ENCODE measurements around the gene PDZD2. TPM values are rescaled to one million over a fixed set of nuclear protein-coding genes. Genes with fewer than 3 reads are reported as not detected.
"Not testable (repeated sequence)": the region's sequence is repeated elsewhere in the genome, so short reads cannot be mapped to it uniquely, and the experiment has no call there.

PDZD2 gene
- total RNA-seq, 2 donors from 2014 or later, result 4.5 to 15.7 TPM

DNA sequence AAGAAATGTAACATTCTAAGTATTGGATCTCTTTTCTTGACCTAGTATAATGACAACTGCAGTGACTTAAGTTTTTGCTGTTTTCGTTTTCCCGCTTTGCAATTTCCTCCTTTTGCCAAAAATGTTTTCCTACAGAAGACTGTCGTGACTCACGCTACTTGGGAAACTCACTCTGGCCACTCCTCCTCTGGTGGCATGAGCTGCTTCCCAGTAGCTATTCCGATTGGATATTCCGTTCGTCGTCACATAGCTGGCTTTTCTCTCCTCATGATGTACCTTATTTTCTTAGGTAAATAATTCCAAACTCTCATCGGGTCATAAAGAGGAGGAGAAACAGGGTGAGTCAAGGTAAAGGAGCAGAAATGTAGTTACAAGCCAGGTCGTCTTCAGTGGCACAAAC is 470.3 kb downstream of the PDZD2 start:
- peaks cover 31% of the 10 kb centered on the region for H3K36me3 ChIP-seq
- peak; percentile 48 for ATAC-seq (ENCODE audit: insufficient number of reproducible peaks, low FRiP score, low read depth)
- DNase-seq (ENCODE audit: low spot score), result no peak

DNA sequence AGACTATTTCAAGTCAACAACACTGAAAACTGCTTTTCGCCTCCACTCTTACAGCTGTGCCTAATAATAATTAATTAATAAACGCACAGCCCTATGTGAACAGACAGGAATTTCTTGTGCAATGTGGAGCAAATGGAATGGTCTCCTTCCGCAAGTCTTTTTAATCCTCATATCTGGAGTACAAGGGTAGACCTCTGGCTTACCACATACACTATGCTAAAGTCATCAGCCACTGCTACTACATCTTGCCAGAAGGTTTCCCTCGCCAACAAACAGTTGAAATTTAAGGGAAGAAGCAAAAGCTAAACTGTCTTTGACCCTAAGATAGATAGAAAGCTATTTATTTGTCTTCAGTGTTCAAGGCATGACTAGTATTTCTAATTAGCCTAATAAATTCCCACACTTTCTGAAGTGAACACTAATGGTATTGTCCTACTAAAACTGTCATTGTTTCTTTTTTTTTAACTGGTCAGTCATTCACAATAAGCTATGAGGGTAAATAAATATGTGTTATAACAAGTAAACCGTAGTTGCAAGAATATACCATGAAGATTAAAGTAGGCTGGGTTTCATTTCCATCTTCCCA is 471.3 kb downstream of the PDZD2 start:
- ATAC-seq (ENCODE audit: insufficient number of reproducible peaks, low FRiP score, low read depth), result no peak
- no peak overlapping the region for H3K4me3 ChIP-seq
- peaks cover 31% of the 10 kb centered on the region for H3K36me3 ChIP-seq
- H3K4me1 ChIP-seq (ENCODE audit: control insufficient read depth in 1 of 2, low read depth in 2 of 2), result no peaks in the 10 kb centered on the region
- H3K27me3 ChIP-seq (replicated peaks; ENCODE audit: insufficient read depth), result no peaks in the 10 kb centered on the region
- no peak for TF ChIP-seq CTCF (IDR thresholded peaks at IDR 0.05)
- DNase-seq (ENCODE audit: low spot score), result no peak
- H3K27ac ChIP-seq, result no peak overlapping the region
- H3K9me3 ChIP-seq, result no peaks in the 10 kb centered on the region

More for the DNA sequence above, 470.3 kb downstream of the PDZD2 start:
- no peak overlapping the region for H3K4me3 ChIP-seq
- H3K27me3 ChIP-seq (replicated peaks; ENCODE audit: insufficient read depth), result no peaks in the 10 kb centered on the region
- H3K4me1 ChIP-seq (ENCODE audit: control insufficient read depth in 1 of 2, low read depth in 2 of 2), result no peaks in the 10 kb centered on the region
- no peak overlapping the region for H3K27ac ChIP-seq
- H3K9me3 ChIP-seq, result no peaks in the 10 kb centered on the region
- TF ChIP-seq CTCF (IDR thresholded peaks at IDR 0.05), result no peak

GRCh38 chr5:32115985-32116384 is 477.1 kb downstream of the PDZD2 start:
- no peak for TF ChIP-seq CTCF (IDR thresholded peaks at IDR 0.05)
- H3K36me3 ChIP-seq, result peaks cover 16% of the 10 kb centered on the region
- ATAC-seq (ENCODE audit: insufficient number of reproducible peaks, low FRiP score, low read depth) (no peak), DNase-seq (ENCODE audit: low spot score) (no peak)
- H3K27ac ChIP-seq, result no peak overlapping the region
- no peaks in the 10 kb centered on the region for H3K9me3 ChIP-seq
- no peaks in the 10 kb centered on the region for H3K27me3 ChIP-seq (replicated peaks; ENCODE audit: insufficient read depth)
- no peak overlapping the region for H3K4me3 ChIP-seq
- H3K4me1 ChIP-seq (ENCODE audit: control insufficient read depth in 1 of 2, low read depth in 2 of 2), result peaks cover 3 to 5% of the 10 kb centered on the region in 2 donors

DNA sequence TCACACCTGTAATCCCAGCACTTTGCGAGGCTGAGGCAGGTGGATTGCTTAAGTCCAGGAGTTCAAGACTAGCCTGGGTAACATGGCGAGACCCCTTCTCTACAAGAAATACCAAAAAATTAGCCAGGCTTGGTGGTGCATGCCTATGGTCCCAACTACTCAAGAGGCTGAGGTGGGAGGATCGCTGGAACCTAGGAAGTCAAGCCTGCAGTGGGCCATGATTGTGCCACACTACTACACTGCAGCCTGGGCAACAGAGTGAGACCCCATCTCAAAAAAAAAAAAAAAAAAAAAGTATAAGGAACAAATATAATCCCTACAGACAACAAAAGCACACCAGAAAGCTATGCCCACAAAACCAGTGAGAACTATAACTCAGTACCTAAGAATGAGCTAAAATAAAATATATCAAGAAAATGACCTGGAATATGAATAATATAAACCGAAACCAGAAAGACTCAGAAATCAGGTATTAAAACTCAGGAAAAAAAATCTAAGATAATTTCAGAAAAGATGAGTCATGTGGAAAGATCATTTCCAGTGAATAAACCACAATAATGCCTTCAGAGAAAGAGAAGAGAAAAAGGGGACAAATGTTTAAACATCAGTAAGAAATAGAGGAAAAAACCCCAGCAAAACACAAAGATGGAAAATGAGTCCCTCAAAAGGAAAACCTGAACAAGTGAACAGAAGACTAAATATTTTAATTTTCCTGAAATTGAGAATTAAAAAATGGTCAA is 477.8 kb downstream of the PDZD2 start:
- no peaks in the 10 kb centered on the region for H3K27me3 ChIP-seq (replicated peaks; ENCODE audit: insufficient read depth)
- ATAC-seq (ENCODE audit: insufficient number of reproducible peaks, low FRiP score, low read depth) (no peak), DNase-seq (ENCODE audit: low spot score) (no peak)
- no peak overlapping the region for H3K27ac ChIP-seq
- H3K4me1 ChIP-seq (ENCODE audit: control insufficient read depth in 1 of 2, low read depth in 2 of 2), result peaks cover 3 to 5% of the 10 kb centered on the region in 2 donors
- H3K4me3 ChIP-seq, result no peak overlapping the region
- H3K9me3 ChIP-seq, result no peaks in the 10 kb centered on the region
- H3K36me3 ChIP-seq, result peaks cover 11% of the 10 kb centered on the region
- TF ChIP-seq CTCF (IDR thresholded peaks at IDR 0.05), result no peak

DNA sequence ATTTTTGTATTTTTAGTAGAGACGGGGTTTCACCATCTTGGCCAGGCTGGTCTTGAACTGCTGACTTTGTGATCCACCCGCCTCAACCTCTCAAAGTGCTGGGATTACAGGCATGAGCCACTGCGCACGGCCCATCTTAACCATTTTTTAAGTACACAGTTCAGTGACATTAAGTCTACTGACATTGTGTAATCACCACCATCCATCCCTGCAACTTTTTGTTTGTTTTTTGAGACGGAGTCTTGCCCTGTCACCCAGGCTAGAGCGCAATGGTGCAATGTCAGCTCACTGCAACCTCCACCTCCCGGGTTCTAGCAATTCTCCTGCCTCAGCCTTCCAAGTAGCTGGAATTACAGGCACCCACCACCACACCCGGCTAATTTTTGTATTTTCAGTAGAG is 480.0 kb downstream of the PDZD2 start:
- not testable (repeated sequence) for H3K27ac ChIP-seq; H3K9me3 ChIP-seq; DNase-seq (ENCODE audit: low spot score); H3K36me3 ChIP-seq; H3K4me3 ChIP-seq; H3K27me3 ChIP-seq (replicated peaks; ENCODE audit: insufficient read depth); ATAC-seq (ENCODE audit: insufficient number of reproducible peaks, low FRiP score, low read depth); H3K4me1 ChIP-seq (ENCODE audit: control insufficient read depth in 1 of 2, low read depth in 2 of 2)
